GM10266 (cell line): ENCODE data around the gene GBA2.

ENCODE experiments used
- DNase-seq: peaks from one replicate; pipeline ENCODE4 v3.0.0; 2012; ENCODE audit errors: extremely low spot score
- CTCF ChIP-seq: IDR thresholded peaks from 2 replicates; pipeline ENCODE4 v1.5.1; 2012; ENCODE audit warnings: mild to moderate bottlenecking, low read depth; ENCODE audit not compliant: control insufficient read depth, insufficient read depth; ENCODE audit errors: missing control alignments

Gene GBA2

GRCh38 chr9:35727676-35728040 lies 21.4 kb downstream of the GBA2 start:
- DNase-seq, result no peak
- TF ChIP-seq CTCF, result no peak

GRCh38 chr9:35726931-35727330 lies 22.1 kb downstream of the GBA2 start:
- peak; percentile 41 for DNase-seq

GRCh38 chr9:35725362-35725761 lies 23.7 kb downstream of the GBA2 start:
- DNase-seq, result no peak
- TF ChIP-seq CTCF, result no peak

More at GRCh38 chr9:35726931-35727330, 22.1 kb downstream of the GBA2 start:
- TF ChIP-seq CTCF, result peak; percentile 48

GRCh38 chr9:35723908-35724307 lies 25.1 kb downstream of the GBA2 start:
- no peak for TF ChIP-seq CTCF
- no peak for DNase-seq

- no peak for TF ChIP-seq CTCF
- no peak for DNase-seq
Measured at GRCh38 chr9:35723426-35723825, 25.6 kb downstream of the GBA2 start.

GRCh38 chr9:35719546-35719945 lies 29.5 kb downstream of the GBA2 start:
- DNase-seq, result no peak

More at GRCh38 chr9:35719546-35719945, 29.5 kb downstream of the GBA2 start:
- no peak for TF ChIP-seq CTCF
